Measurements from ENCODE around the gene GDF7. TPM values are rescaled to one million over a fixed set of nuclear protein-coding genes. Genes with fewer than 3 reads are reported as not detected.

The GDF7 gene
- total RNA-seq, 4 donors from 2014 or later = under 0.01 to 0.42 (median 0.13) TPM

GRCh38 chr2:20668871-20669475 is 2.0 kb downstream of the GDF7 start:
- TF ChIP-seq POLR2A (IDR thresholded peaks at IDR 0.05) = no peak
- no peak for TF ChIP-seq CTCF (IDR thresholded peaks at IDR 0.05)
- intact Hi-C loops (cut with DNase I) = no loop called here
- Histone ChIP-seq H3K9me3 (no peaks in the 10 kb centered on the region), H3K4me3 (replicated peaks in 1 of 3) (no peak overlapping the region), H3K4me1 (peaks cover 20 to 32% of the 10 kb centered on the region in 2 donors), H3K27ac (no peak overlapping the region), H3K27me3 (peaks cover 55% of the 10 kb centered on the region), H3K36me3 (no peaks in the 10 kb centered on the region)
- DNase-seq = no peak
- WGBS, 2 donors = 66 to 69% methylated on average over 7 of the region's 8 CpGs

GRCh38 chr2:20669562-20670314 is 2.8 kb downstream of the GDF7 start:
- no peaks in the 10 kb centered on the region for H3K36me3 ChIP-seq
- H3K27me3 ChIP-seq = peaks cover 55% of the 10 kb centered on the region
- H3K9me3 ChIP-seq = no peaks in the 10 kb centered on the region
- TF ChIP-seq POLR2A (IDR thresholded peaks at IDR 0.05) (no peak), CTCF (IDR thresholded peaks at IDR 0.05) (no peak)
- WGBS, 2 donors = 16 to 22% methylated on average over 29 to 30 of the region's 45 CpGs
- H3K27ac ChIP-seq = no peak overlapping the region
- H3K4me1 ChIP-seq = peaks cover 20 to 32% of the 10 kb centered on the region in 2 donors
- H3K4me3 ChIP-seq (replicated peaks in 1 of 3) = no peak overlapping the region
- intact Hi-C loops (cut with DNase I) = no loop called here
- no peak for DNase-seq

DNA sequence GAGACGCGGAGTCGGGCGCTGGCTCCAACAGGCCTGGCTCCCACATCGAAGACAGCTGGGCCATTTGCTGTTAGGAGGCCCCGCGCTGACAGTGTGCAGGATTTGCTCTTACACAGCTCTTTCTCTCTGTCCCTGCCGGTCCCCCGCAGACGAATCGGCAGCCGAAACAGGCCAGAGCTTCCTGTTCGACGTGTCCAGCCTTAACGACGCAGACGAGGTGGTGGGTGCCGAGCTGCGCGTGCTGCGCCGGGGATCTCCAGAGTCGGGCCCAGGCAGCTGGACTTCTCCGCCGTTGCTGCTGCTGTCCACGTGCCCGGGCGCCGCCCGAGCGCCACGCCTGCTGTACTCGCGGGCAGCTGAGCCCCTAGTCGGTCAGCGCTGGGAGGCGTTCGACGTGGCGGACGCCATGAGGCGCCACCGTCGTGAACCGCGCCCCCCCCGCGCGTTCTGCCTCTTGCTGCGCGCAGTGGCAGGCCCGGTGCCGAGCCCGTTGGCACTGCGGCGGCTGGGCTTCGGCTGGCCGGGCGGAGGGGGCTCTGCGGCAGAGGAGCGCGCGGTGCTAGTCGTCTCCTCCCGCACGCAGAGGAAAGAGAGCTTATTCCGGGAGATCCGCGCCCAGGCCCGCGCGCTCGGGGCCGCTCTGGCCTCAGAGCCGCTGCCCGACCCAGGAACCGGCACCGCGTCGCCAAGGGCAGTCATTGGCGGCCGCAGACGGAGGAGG is 3.5 kb downstream of the GDF7 start:
- H3K4me3 ChIP-seq (replicated peaks in 1 of 3) = no peak overlapping the region
- H3K36me3 ChIP-seq = no peaks in the 10 kb centered on the region
- intact Hi-C loops (cut with DNase I) = no loop called here
- peaks cover 19 to 27% of the 10 kb centered on the region in 2 donors for H3K4me1 ChIP-seq
- H3K27ac ChIP-seq = no peak overlapping the region
- no peaks in the 10 kb centered on the region for H3K9me3 ChIP-seq
- WGBS, 2 donors = 12 to 17% methylated on average over 7 to 21 of the region's 83 CpGs
- DNase-seq = no peak
- peaks cover 50% of the 10 kb centered on the region for H3K27me3 ChIP-seq
- TF ChIP-seq CTCF (IDR thresholded peaks at IDR 0.05) (no peak), POLR2A (IDR thresholded peaks at IDR 0.05) (no peak)

- Histone ChIP-seq H3K36me3 (no peaks in the 10 kb centered on the region), H3K27me3 (peaks cover 44% of the 10 kb centered on the region), H3K9me3 (no peaks in the 10 kb centered on the region), H3K4me3 (replicated peaks in 1 of 3) (no peak overlapping the region), H3K4me1 (peaks cover 12 to 20% of the 10 kb centered on the region in 2 donors), H3K27ac (no peak overlapping the region)
- TF ChIP-seq POLR2A (IDR thresholded peaks at IDR 0.05) = no peak
- TF ChIP-seq CTCF (IDR thresholded peaks at IDR 0.05) = no peak
- intact Hi-C loops (cut with DNase I) = no loop called here
- no peak for DNase-seq
- WGBS, 2 donors = 10 to 15% methylated on average over 18 to 32 of the region's 60 CpGs
Observed at GRCh38 chr2:20671036-20671735, 4.2 kb downstream of the GDF7 start.

All from thyroid gland (tissue), 4 donors.